K562 (cell line): ENCODE results near the gene ST3GAL3. TPM values are rescaled to one million over a fixed set of nuclear protein-coding genes. Genes with fewer than 3 reads are reported as not detected.

Experiments used
- CEBPG ChIP-seq, 3 experiments: fragments of 200-800 bp in 1 of 3; sonication (Bioruptor generic) in 1 of 3; sonication (generic) in 1 of 3; formaldehyde crosslinking in 1 of 3; IDR thresholded peaks in 2 of 3; conservative IDR thresholded peaks in 1 of 3; 2 replicates each; pipeline versions ENCODE4 v1.6.1 to v1.8.0; 2016 to 2022; ENCODE audit warnings: missing compliant biosample characterization in 2 of 3, missing genetic modification characterization in 2 of 3, mild to moderate bottlenecking in 1 of 3, missing genetic modification reagents in 1 of 3
- MAFG ChIP-seq: fragments of 450-650 bp; conservative IDR thresholded peaks from 2 replicates; pipeline ENCODE4 v1.6.1; 2016; ENCODE audit warnings: missing genetic modification characterization, missing compliant biosample characterization
- SP1 ChIP-seq: sonication (generic); formaldehyde crosslinking; IDR thresholded peaks from 2 replicates; pipeline ENCODE4 v1.8.1; 2022; ENCODE audit warnings: mild to moderate bottlenecking, missing genetic modification reagents
- TAL1 ChIP-seq: fragments of 450-650 bp; IDR thresholded peaks from 2 replicates; pipeline ENCODE4 v1.6.1; 2016; ENCODE audit warnings: mild to moderate bottlenecking
- TBL1XR1 ChIP-seq, 2 experiments: IDR thresholded peaks; 2 replicates each; pipeline ENCODE4 v1.6.1; 2012; ENCODE audit warnings: improper control_type of control experiment in 2 of 2, low read length in 2 of 2, mild to moderate bottlenecking in 1 of 2
- TCF3 ChIP-seq: sonication (generic); formaldehyde crosslinking; IDR thresholded peaks from 2 replicates; pipeline ENCODE4 v1.4.0; 2020; ENCODE audit warnings: mild to moderate bottlenecking, missing genetic modification reagents
- TEAD4 ChIP-seq, 2 experiments: sonication (generic) in 1 of 2; formaldehyde crosslinking in 1 of 2; IDR thresholded peaks; 2 replicates each; pipeline versions ENCODE4 v1.6.1 to v1.8.0; 2012 to 2022; ENCODE audit warnings: borderline replicate concordance in 1 of 2, inconsistent platforms in 1 of 2, low read length in 1 of 2, mild to moderate bottlenecking in 1 of 2, missing genetic modification reagents in 1 of 2
- WHSC1 ChIP-seq: IDR thresholded peaks from one replicate; pipeline ENCODE4 v1.6.1; 2012; ENCODE audit warnings: low read length, control low read depth, inconsistent platforms
- XRCC5 ChIP-seq: fragments of 200-400 bp; formaldehyde crosslinking; IDR thresholded peaks from 2 replicates; pipeline ENCODE4 v1.6.1; 2017; ENCODE audit warnings: low read depth, mild to moderate bottlenecking, low read length
- ZFX ChIP-seq: sonication (generic); formaldehyde crosslinking; IDR thresholded peaks from 2 replicates; pipeline ENCODE4 v1.8.0; 2022; ENCODE audit warnings: mild to moderate bottlenecking, missing genetic modification reagents, moderate library complexity
- ZNF174 ChIP-seq: fragments of 250-450 bp; sonication (Bioruptor Pico); IDR thresholded peaks from 2 replicates; pipeline ENCODE4 v1.4.0; 2020; ENCODE audit warnings: mild to moderate bottlenecking
- polyA plus RNA-seq, 8 experiments: library from polyadenylated mRNA; depleted of rRNA in 4 of 8; stranded (reverse) in 5 of 8; unstranded in 3 of 8; fragments of >200 nt; fragmentation: Nextera tagmentation in 2 of 8; fragmentation: Illumina TruSeq in 1 of 8; extraction: Ambion mirVana in 2 of 8; extraction: Trizol in 1 of 8; gene quantifications; 2 replicates each; pipeline versions ENCODE4 v1.2.1 to v1.2.3, GENCODE V29; 2011 to 2014; ENCODE audit warnings: inconsistent platforms in 1 of 8, missing spikeins in 1 of 8
- total RNA-seq, 7 experiments: library from RNA; depleted of rRNA in 6 of 7; stranded (reverse); fragments of >200 nt in 6 of 7; fragmentation: Illumina TruSeq in 2 of 7; extraction: Trizol in 2 of 7; gene quantifications; 2 replicates each; pipeline versions ENCODE4 v1.2.1 to v1.2.3, GENCODE V29; 2011 to 2021; ENCODE audit warnings: low replicate concordance in 1 of 7
- TF ChIP-seq, protein P1 (sequence below): fragments of 200-800 bp; sonication (Bioruptor generic); IDR thresholded peaks from 2 replicates; pipeline ENCODE4 v1.6.1; 2016; ENCODE audit warnings: missing genetic modification characterization, missing compliant biosample characterization
- TF ChIP-seq, protein P2 (sequence below): fragments of 450-650 bp; formaldehyde crosslinking; IDR thresholded peaks from 2 replicates; pipeline ENCODE4 v1.4.0; 2020; ENCODE audit warnings: mild to moderate bottlenecking, moderate library complexity
- TF ChIP-seq, protein P3 (sequence below): sonication (generic); formaldehyde crosslinking; IDR thresholded peaks from 2 replicates; pipeline ENCODE4 v1.8.0; 2023; ENCODE audit warnings: mild to moderate bottlenecking, missing genetic modification reagents

Gene ST3GAL3
- total and polyA plus RNA-seq, 9 of the 15 experiments (the other 6 are each of a cell fraction or from before 2014, with no cell fraction given): 1.2 to 18.9 (median 11.0) TPM

DNA sequence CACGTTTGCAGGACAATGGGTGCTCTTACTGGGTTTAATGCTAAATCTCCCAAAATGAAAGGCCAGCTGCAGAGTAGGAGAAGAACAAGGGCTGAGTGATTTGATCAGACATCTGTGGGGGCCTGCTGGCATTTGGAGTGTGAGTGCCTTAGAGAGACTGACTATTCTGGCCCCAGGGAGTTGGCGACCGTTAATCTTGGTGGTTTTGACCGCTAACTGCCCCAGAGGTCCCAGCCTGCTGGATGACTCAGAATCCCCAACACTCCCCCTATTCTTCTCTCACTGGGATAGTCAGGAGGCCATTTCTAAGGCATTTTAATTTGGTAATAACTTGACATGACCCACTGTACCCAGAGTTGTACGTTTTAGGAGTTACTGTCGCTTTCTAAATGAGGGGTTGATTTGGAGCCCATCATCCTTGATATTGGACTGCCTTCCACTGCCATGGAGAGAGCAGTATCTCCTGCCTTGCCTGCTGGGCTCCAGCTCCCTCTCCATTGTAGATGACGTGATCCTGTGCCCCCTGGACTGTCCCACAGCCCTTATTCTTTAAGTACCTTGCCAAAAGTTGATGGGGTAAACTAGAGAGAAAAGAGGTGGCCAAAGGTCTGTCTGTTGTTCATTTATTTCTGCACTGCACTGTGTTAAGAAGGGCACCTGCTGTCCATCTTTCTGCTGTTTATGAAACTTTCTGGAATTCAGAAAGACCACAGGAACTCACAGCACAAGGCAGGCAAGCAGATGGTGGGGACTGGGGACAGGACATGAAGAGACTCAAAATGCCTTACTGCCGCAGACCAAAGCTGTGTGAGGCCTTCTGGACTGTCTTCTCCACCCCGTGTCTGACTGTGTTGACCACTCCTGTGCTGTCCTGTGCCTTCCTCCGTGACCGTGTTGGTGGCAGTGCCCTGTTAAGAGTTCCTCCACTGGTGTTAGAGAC, 128.0 kb downstream of the ST3GAL3 start (continued):
- TF ChIP-seq, protein P1, sequence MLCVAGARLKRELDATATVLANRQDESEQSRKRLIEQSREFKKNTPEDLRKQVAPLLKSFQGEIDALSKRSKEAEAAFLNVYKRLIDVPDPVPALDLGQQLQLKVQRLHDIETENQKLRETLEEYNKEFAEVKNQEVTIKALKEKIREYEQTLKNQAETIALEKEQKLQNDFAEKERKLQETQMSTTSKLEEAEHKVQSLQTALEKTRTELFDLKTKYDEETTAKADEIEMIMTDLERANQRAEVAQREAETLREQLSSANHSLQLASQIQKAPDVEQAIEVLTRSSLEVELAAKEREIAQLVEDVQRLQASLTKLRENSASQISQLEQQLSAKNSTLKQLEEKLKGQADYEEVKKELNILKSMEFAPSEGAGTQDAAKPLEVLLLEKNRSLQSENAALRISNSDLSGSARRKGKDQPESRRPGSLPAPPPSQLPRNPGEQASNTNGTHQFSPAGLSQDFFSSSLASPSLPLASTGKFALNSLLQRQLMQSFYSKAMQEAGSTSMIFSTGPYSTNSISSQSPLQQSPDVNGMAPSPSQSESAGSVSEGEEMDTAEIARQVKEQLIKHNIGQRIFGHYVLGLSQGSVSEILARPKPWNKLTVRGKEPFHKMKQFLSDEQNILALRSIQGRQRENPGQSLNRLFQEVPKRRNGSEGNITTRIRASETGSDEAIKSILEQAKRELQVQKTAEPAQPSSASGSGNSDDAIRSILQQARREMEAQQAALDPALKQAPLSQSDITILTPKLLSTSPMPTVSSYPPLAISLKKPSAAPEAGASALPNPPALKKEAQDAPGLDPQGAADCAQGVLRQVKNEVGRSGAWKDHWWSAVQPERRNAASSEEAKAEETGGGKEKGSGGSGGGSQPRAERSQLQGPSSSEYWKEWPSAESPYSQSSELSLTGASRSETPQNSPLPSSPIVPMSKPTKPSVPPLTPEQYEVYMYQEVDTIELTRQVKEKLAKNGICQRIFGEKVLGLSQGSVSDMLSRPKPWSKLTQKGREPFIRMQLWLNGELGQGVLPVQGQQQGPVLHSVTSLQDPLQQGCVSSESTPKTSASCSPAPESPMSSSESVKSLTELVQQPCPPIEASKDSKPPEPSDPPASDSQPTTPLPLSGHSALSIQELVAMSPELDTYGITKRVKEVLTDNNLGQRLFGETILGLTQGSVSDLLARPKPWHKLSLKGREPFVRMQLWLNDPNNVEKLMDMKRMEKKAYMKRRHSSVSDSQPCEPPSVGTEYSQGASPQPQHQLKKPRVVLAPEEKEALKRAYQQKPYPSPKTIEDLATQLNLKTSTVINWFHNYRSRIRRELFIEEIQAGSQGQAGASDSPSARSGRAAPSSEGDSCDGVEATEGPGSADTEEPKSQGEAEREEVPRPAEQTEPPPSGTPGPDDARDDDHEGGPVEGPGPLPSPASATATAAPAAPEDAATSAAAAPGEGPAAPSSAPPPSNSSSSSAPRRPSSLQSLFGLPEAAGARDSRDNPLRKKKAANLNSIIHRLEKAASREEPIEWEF (CRISPR knock-in tag): 0 out of 2 replicates have a peak, but pooled peaks have one; percentile 47
- TF ChIP-seq SP1 (CRISPR knock-in tag) (0 out of 2 replicates have a peak, but pooled peaks have one; percentile 49), WHSC1 (peak; percentile 53), XRCC5 (peak; percentile 63; the same call in 1 of the 2 replicates), ZFX (CRISPR knock-in tag) (peak; percentile 31; the same call in 1 of the 2 replicates), MAFG (tag) (0 out of 2 replicates have a peak, but pooled peaks have one; percentile 5), TAL1 (no peak; the same call in none of the 2 replicates), CEBPG (CRISPR knock-in tag; IDR thresholded peaks at IDR 0.05) (no peak), CEBPG (tag; conservative IDR thresholded peaks at IDR 0.05 in 1 of 2, IDR thresholded peaks at IDR 0.05 in 1 of 2) (no peak), TCF3 (CRISPR knock-in tag) (peak; percentile 50), ZNF174 (CRISPR knock-in tag) (0 out of 2 replicates have a peak, but pooled peaks have one; percentile 65), TEAD4 (IDR thresholded peaks at IDR 0.05; ENCODE audit: low read length) (peak; percentile 56), TEAD4 (CRISPR knock-in tag; IDR thresholded peaks at IDR 0.05; ENCODE audit: borderline replicate concordance) (no peak), TBL1XR1 (IDR thresholded peaks at IDR 0.05; ENCODE audit: low read length in 2 of 2) (peak in 1 of 2 experiments; percentile 41; a peak in 1 of 4 replicates)
- TF ChIP-seq, protein P2, sequence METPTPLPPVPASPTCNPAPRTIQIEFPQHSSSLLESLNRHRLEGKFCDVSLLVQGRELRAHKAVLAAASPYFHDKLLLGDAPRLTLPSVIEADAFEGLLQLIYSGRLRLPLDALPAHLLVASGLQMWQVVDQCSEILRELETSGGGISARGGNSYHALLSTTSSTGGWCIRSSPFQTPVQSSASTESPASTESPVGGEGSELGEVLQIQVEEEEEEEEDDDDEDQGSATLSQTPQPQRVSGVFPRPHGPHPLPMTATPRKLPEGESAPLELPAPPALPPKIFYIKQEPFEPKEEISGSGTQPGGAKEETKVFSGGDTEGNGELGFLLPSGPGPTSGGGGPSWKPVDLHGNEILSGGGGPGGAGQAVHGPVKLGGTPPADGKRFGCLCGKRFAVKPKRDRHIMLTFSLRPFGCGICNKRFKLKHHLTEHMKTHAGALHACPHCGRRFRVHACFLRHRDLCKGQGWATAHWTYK (CRISPR knock-in tag): 0 out of 2 replicates have a peak, but pooled peaks have one; percentile 38
- TF ChIP-seq, protein P3, sequence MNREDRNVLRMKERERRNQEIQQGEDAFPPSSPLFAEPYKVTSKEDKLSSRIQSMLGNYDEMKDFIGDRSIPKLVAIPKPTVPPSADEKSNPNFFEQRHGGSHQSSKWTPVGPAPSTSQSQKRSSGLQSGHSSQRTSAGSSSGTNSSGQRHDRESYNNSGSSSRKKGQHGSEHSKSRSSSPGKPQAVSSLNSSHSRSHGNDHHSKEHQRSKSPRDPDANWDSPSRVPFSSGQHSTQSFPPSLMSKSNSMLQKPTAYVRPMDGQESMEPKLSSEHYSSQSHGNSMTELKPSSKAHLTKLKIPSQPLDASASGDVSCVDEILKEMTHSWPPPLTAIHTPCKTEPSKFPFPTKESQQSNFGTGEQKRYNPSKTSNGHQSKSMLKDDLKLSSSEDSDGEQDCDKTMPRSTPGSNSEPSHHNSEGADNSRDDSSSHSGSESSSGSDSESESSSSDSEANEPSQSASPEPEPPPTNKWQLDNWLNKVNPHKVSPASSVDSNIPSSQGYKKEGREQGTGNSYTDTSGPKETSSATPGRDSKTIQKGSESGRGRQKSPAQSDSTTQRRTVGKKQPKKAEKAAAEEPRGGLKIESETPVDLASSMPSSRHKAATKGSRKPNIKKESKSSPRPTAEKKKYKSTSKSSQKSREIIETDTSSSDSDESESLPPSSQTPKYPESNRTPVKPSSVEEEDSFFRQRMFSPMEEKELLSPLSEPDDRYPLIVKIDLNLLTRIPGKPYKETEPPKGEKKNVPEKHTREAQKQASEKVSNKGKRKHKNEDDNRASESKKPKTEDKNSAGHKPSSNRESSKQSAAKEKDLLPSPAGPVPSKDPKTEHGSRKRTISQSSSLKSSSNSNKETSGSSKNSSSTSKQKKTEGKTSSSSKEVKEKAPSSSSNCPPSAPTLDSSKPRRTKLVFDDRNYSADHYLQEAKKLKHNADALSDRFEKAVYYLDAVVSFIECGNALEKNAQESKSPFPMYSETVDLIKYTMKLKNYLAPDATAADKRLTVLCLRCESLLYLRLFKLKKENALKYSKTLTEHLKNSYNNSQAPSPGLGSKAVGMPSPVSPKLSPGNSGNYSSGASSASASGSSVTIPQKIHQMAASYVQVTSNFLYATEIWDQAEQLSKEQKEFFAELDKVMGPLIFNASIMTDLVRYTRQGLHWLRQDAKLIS (CRISPR knock-in tag): no peak
